HG03139 (cell line): Measurements from ENCODE around the gene STK10.

Experiments used
- ATAC-seq: cut with Tn5 transposase; IDR thresholded peaks from one replicate; pipeline ENCODE4 v1.9.1; 2021; ENCODE audit not compliant: unreplicated experiment

STK10 gene

GRCh38 chr5:172093559-172093958 is 94.5 kb downstream of the STK10 start:
- ATAC-seq, result no peak

DNA sequence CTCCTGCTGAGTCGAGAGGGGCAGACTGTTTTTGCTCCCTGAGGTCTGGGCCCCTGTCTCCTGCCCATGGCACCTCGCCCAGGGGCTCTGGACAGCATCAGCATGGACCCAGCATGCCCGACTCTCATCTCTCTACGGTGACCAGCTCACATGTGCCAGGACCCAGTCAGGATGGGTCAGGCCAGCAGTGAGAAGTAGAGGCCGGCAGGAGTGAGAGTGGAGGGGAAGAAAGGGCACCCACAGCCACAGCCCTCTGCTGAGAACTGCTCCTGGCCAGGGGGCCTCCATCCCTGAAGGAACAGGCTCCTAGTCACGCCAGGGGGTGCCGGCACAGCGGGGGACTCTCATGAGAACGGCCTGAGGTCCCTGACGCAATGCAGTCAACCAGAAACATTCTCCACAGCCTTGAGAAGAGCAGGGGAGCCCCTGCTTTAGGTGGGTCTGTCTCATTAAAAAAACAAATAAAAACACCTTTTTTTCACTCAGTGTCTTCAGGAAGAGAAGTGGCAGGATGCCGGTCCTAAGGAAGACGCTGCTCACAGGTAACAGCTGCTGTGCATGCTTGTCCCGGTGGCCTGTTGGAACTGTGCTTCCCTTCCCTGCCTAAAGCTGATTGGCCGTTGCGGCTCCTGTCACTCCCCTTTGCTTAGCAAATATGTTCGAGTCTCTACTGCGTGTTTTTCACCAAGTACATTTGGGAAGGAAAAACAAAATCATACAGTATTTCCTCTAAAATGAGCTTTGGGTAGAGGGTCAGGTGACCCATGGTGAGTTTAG is 95.9 kb downstream of the STK10 start:
- ATAC-seq, result no peak

- ATAC-seq, result no peak
Measured at GRCh38 chr5:172090976-172091547, 97.0 kb downstream of the STK10 start.

DNA sequence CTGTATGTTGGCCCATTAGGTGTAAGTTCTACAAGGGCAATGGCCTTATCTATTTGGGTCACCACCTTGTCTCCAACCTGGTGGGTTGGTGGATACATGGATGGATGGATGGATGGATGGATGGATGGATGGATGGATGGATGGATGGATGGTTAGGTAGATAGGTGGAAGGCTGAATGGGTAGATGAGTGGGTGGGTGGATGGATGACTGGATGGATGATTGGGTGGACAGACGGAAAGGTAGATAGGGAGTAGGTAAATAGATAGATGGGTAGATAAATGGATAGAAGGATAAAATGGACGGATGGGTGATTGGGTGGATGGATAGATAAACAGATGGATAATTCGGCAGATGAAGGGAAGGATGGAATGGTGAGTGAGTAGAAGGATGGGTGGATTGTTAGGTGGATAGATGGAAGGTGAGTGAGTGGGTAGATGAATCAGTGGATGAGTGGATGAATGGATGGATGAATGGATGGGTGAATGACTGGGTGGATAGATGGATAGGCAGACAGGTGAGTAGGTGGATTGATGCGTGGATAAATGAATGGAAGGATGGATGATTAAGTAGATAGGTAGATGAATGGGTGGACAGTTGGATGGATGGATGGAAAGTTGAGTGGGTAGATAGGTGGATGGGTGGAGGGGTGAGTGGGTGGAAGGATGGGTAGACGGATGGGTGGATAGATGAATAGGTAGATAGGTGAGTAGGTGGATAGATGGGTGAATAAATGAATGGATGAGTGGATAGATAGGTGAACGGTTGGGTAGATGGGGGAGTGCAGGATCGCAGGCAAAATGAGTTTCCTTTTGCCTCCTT is 98.5 kb downstream of the STK10 start:
- ATAC-seq, result no peak

DNA sequence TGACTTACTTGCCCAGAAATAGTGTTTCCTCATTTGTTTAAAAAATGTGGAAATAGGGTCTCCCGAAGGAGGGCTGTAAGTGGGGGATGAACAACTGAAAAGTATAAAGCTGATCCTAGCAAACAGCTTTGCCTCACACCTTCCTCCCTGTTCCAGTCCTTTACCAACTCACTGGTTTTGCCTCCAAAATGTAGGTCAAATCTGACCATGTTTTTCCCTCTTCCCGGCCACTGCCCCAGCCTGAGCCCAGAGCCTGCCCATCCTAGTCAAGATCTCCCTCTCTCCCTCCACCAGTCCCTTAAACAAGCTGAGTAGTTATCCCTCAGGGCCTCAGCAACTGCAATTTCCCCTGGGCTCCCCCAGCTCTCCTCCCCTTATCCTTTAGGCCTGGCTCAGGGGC is 99.2 kb downstream of the STK10 start:
- ATAC-seq, result no peak

DNA sequence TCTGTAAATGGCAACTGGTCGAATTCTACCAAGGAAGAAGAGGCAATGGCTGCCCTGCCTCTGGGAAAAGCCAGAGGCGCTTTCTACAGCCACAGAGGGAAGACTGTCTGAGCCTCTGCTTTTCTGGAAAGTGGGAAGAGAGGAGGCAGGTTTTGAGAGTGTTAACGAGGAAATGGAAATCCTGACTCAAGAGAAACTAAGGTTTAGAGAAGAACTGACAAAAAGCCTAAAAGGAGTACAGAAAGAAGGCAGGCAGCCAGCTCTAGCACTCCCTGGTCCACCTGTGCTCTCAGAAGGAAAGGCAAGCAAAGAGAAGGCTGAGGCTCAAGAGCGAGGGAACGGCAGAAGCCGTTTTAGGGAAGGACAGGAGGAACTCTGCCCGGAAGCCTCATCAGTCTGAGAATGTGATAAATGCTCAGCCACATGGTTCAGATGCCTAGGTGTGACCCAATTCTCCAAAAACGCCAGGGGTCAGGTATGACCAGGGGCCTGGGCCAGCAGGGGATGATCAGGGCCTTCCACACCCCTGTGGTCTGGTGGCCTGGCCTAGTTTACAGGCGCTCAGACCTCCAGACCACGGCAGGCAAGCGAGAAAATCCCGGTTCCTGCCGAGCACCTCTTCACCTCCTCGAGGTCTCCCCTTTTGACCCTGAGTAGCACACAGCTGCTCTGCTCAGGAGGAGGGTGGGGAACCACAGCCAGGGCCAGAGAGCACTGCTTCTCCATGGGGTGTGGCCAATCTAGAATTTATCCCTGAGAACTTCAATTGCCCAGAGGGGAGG is 101.6 kb downstream of the STK10 start:
- ATAC-seq, result no peak

DNA sequence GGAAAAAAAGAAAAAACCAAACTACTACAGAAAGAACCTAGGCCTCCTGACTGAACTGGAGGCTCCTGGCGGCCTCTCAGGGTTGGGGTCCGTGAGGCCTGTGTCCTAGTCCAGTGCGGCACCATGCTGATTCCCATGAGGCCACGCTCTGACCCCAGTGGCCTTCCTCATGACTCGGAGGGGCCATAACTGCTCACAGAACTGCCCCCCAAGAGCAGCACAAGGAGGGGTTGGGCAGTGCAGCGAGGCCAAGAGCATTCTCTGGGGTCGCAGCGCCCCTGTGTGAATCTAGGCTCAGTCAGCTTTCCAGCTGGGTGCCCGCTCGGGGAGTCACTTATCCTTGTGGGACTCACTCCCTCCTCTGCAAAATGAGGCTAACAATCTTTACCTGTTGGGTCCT is 102.3 kb downstream of the STK10 start:
- no peak for ATAC-seq

DNA sequence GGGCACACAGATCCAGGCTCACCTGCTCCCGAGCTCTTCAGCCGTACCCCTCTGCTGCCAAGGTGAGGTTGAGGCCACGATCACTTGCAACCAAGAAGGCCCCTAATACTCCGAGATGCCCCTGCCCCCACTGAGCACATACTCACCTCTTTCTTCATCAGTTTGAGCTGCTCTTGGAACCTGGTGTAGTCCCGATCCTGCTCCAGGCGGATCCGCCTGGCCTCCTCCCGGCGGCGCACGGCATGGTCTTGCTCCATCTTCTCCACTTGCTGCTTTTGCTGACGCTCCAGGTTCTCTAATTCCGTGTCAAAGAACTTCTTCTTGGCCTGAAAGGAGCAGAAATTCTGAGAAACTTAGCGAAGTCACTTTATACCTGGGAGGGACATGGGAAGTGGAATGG is 105.8 kb downstream of the STK10 start:
- no peak for ATAC-seq

GRCh38 chr5:172079876-172080275 is 108.1 kb downstream of the STK10 start:
- no peak for ATAC-seq

DNA sequence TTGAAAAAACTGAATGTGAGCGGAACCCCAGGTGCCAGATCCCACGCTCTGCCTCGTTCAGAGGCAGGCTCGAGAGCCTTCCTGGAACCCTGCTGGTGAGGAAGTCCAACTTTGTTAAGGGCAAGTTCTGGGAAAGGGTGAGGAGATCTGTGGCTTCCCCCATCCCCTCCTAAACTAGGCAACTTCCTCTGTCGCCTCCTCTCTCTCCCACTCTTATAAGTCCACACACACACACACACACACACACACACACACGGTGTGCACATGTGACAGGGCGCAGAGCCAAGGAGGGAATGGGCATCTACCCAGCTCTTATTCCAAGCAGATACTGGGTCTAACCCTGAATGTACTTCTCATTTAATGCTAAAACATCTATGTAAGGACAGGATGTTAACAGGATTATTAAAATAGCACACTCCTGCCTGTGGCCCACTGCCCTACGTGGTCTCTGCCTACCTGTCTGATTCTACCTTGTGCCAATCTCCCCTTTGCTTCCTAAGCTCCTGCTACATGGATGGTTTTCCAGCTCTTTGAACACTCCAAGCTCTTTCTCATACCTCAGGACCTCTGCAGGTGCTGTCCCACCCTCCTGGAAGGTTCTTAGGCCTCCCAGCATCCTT is 109.2 kb downstream of the STK10 start:
- no peak for ATAC-seq

GRCh38 chr5:172077664-172078425 is 110.2 kb downstream of the STK10 start:
- no peak for ATAC-seq

GRCh38 chr5:172076761-172077244 is 111.2 kb downstream of the STK10 start:
- ATAC-seq, result no peak

- no peak for ATAC-seq
Measured at GRCh38 chr5:172075656-172076055, 112.4 kb downstream of the STK10 start.

- no peak for ATAC-seq
Measured at GRCh38 chr5:172074896-172075295, 113.1 kb downstream of the STK10 start.

DNA sequence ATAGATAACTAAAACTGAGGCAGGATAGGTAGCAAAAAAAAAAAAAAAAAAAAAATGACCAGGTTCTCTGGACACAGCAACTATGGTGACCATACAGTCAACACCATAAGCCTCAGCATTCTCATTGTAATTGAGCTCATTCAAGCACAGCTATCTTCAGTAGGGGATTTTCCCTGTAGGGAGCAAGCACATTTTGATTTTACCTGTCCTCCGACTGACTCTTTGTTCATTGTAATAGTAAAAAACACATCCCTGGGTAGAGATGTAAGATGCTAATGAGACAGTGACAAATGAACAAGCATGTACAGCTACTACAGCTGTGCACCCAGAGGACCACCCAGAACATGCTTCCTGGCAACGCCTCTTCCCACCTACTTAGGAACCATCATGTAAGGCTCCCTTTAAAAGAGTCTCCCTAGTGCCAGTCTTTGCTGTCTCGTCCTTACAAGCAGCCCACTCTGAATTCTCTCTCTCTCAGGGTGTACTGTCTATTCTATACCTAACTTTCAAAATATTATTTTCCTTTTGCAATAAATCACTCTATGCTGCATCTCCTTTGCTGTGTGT is 116.6 kb downstream of the STK10 start:
- no peak for ATAC-seq

DNA sequence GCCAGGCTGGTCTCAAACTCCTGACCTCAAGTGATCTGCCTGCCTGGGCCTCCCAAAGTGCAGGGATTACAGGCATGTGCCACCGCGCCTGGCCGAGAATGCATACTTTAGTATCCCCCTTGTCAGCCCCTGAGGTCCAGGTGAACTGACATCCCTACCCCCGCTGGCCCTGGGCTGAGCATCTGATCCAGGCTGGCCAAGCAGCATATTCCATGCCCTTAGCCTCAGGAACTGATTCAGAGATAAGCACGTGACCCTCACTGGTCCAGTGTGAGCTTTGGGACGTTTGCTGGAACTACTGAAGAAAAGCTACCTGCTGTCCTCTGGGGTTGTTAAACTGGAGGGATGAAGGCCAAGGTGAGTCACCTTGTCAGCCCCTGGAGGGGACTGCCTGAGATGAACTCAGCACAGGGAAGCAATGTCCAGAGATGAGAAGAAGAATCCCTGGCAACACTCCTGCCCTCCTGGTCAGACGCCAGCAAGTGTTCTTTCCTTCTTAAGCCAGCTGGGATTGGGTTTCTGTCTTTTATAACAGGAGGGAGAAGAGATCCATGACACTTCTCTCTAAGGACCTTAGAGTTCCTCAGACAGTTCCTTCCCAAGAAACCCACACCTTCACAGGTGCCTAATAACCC is 122.5 kb downstream of the STK10 start:
- no peak for ATAC-seq

DNA sequence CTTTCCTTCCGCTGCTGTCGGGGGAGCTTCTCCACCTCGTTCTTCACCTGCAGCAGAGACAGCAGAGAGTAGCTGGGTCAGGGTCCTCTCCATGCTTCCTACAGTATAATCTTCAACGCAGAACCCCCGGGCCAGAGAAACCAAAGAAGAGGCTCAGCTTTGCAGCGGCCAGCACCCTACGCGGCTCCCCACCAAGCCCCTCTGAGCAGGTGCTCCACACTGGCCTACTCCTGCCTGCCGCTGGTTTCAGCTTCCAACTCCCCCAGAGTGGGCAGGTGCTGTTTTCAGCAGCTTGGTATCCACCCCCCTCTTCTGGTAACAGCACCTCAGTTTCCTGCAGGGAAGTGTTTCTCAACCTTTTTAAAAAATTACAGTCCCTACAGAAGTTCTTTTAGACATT is 123.3 kb downstream of the STK10 start:
- no peak for ATAC-seq

GRCh38 chr5:172064358-172064757 is 123.7 kb downstream of the STK10 start:
- ATAC-seq, result no peak
